HEK293 (cell line): ENCODE results near the gene ITIH2.

Experiments
- CTCF ChIA-PET: fragments of 350-600 bp; formaldehyde crosslinking; extraction: SDS; loops from one replicate; lab custom pipeline; 2021; ENCODE audit warnings: antibody characterized with exemption; lab: Yijun Ruan, JAX
- POLR2A ChIA-PET: fragments of 300-600 bp; formaldehyde crosslinking; extraction: SDS; loops from one replicate; lab custom pipeline; 2020; ENCODE audit warnings: antibody characterized with exemption, inconsistent platforms; lab: Yijun Ruan, JAX
- H3K27ac ChIP-seq: fragments of 200-500 bp; sonication (Bioruptor generic); 2 replicates; pipeline ENCODE4 v1.5.1; 2014; ENCODE audit warnings: low read depth, low read length, control low read depth, inconsistent platforms; ENCODE audit errors: extremely low read depth
- H3K36me3 ChIP-seq, 2 experiments: fragments of 200-500 bp in 1 of 2; sonication (Bioruptor generic) in 1 of 2; 1 replicate in 1 of 2; 2 replicates in 1 of 2; pipeline ENCODE4 v1.5.1; 2014 to 2017; ENCODE audit warnings: inconsistent platforms in 2 of 2, low read length in 2 of 2; ENCODE audit not compliant: control insufficient read depth in 2 of 2, insufficient read depth in 1 of 2
- H3K4me1 ChIP-seq: fragments of 200-500 bp; sonication (Bioruptor generic); 2 replicates; pipeline ENCODE4 v1.5.1; 2014; ENCODE audit warnings: mild to moderate bottlenecking, low read length, inconsistent platforms; ENCODE audit not compliant: control insufficient read depth, insufficient read depth
- H3K4me3 ChIP-seq: 2 replicates; pipeline ENCODE4 v1.5.1; 2011; ENCODE audit warnings: low read depth, mild to moderate bottlenecking, control low read depth, low read length, moderate library complexity
- H3K9me3 ChIP-seq: fragments of 200-500 bp; sonication (Bioruptor generic); 2 replicates; pipeline ENCODE4 v1.5.1; 2014; ENCODE audit warnings: low read depth, low read length, inconsistent platforms; ENCODE audit not compliant: control insufficient read depth, insufficient read depth
- KLF7 ChIP-seq: fragments of 450-650 bp; formaldehyde crosslinking; IDR thresholded peaks from 2 replicates; pipeline ENCODE4 v1.5.1; 2016; ENCODE audit warnings: missing biosample characterization, missing genetic modification characterization, borderline replicate concordance
- MEIS1 ChIP-seq: sonication (generic); formaldehyde crosslinking; IDR thresholded peaks from 2 replicates; pipeline ENCODE4 v1.8.1; 2022; ENCODE audit warnings: missing genetic modification reagents, mild to moderate bottlenecking, borderline replicate concordance
- SP3 ChIP-seq: fragments of 450-650 bp; formaldehyde crosslinking; IDR thresholded peaks from 2 replicates; pipeline ENCODE4 v1.5.1; 2016; ENCODE audit warnings: missing biosample characterization, missing genetic modification characterization
- TRIM28 ChIP-seq: IDR thresholded peaks from 2 replicates; pipeline ENCODE4 v1.6.1; 2011; ENCODE audit warnings: low read length, control low read depth, borderline replicate concordance
- ZBTB1 ChIP-seq: fragments of 450-650 bp; formaldehyde crosslinking; IDR thresholded peaks from 2 replicates; pipeline ENCODE4 v1.5.1; 2016; ENCODE audit warnings: missing biosample characterization, missing genetic modification characterization
- ZBTB10 ChIP-seq: fragments of 450-650 bp; formaldehyde crosslinking; IDR thresholded peaks from 2 replicates; pipeline ENCODE4 v1.5.1; 2016; ENCODE audit warnings: missing biosample characterization, missing genetic modification characterization
- ZIC2 ChIP-seq: fragments of 450-650 bp; formaldehyde crosslinking; IDR thresholded peaks from 2 replicates; pipeline ENCODE4 v1.5.1; 2016; ENCODE audit warnings: missing biosample characterization, missing genetic modification characterization
- ZNF10 ChIP-seq: fragments of 450-650 bp; formaldehyde crosslinking; IDR thresholded peaks from 2 replicates; pipeline ENCODE4 v1.5.1; 2017; ENCODE audit warnings: missing biosample characterization, missing genetic modification characterization
- ZNF138 ChIP-seq: fragments of 450-650 bp; formaldehyde crosslinking; IDR thresholded peaks from 2 replicates; pipeline ENCODE4 v1.5.1; 2016; ENCODE audit warnings: missing biosample characterization, missing genetic modification characterization, borderline replicate concordance
- ZNF140 ChIP-seq: fragments of 450-650 bp; formaldehyde crosslinking; IDR thresholded peaks from 2 replicates; pipeline ENCODE4 v1.5.1; 2016; ENCODE audit warnings: missing biosample characterization, missing genetic modification characterization
- ZNF146 ChIP-seq: fragments of 450-650 bp; formaldehyde crosslinking; IDR thresholded peaks from 2 replicates; pipeline ENCODE4 v1.5.1; 2016; ENCODE audit warnings: missing biosample characterization, missing genetic modification characterization
- ZNF155 ChIP-seq: fragments of 450-650 bp; formaldehyde crosslinking; IDR thresholded peaks from 2 replicates; pipeline ENCODE4 v1.5.1; 2016; ENCODE audit warnings: missing biosample characterization, missing genetic modification characterization
- ZNF202 ChIP-seq: fragments of 450-650 bp; formaldehyde crosslinking; IDR thresholded peaks from 2 replicates; pipeline ENCODE4 v1.5.1; 2016; ENCODE audit warnings: missing biosample characterization, missing genetic modification characterization, borderline replicate concordance
- ZNF214 ChIP-seq: fragments of 450-650 bp; formaldehyde crosslinking; IDR thresholded peaks from 2 replicates; pipeline ENCODE4 v1.5.1; 2017; ENCODE audit warnings: missing biosample characterization, mild to moderate bottlenecking, missing genetic modification characterization, borderline replicate concordance
- ZNF26 ChIP-seq: fragments of 450-650 bp; formaldehyde crosslinking; IDR thresholded peaks from 2 replicates; pipeline ENCODE4 v1.5.1; 2016; ENCODE audit warnings: missing biosample characterization, missing genetic modification characterization
- ZNF302 ChIP-seq: fragments of 450-650 bp; formaldehyde crosslinking; IDR thresholded peaks from 2 replicates; pipeline ENCODE4 v1.5.1; 2016; ENCODE audit warnings: missing biosample characterization, missing genetic modification characterization, low read depth
- ZNF311 ChIP-seq: fragments of 450-650 bp; formaldehyde crosslinking; IDR thresholded peaks from 2 replicates; pipeline ENCODE4 v1.5.1; 2017; ENCODE audit warnings: missing biosample characterization, missing genetic modification characterization, borderline replicate concordance
- ZNF394 ChIP-seq: fragments of 450-650 bp; formaldehyde crosslinking; IDR thresholded peaks from 2 replicates; pipeline ENCODE4 v1.5.1; 2016; ENCODE audit warnings: missing biosample characterization, missing genetic modification characterization, mild to moderate bottlenecking, moderate library complexity, borderline replicate concordance
- ZNF433 ChIP-seq: fragments of 450-650 bp; formaldehyde crosslinking; IDR thresholded peaks from 2 replicates; pipeline ENCODE4 v1.5.1; 2016; ENCODE audit warnings: missing biosample characterization, missing genetic modification characterization, low read depth
- ZNF510 ChIP-seq: fragments of 450-650 bp; formaldehyde crosslinking; IDR thresholded peaks from 2 replicates; pipeline ENCODE4 v1.5.1; 2018; ENCODE audit warnings: mild to moderate bottlenecking, missing genetic modification characterization, missing biosample characterization; ENCODE audit not compliant: insufficient replicate concordance
- ZNF521 ChIP-seq: fragments of 450-650 bp; formaldehyde crosslinking; IDR thresholded peaks from 2 replicates; pipeline ENCODE4 v1.5.1; 2017; ENCODE audit warnings: missing biosample characterization, mild to moderate bottlenecking, missing genetic modification characterization
- ZNF585B ChIP-seq: fragments of 450-650 bp; formaldehyde crosslinking; IDR thresholded peaks from 2 replicates; pipeline ENCODE4 v1.5.1; 2016; ENCODE audit warnings: missing biosample characterization, missing genetic modification characterization
- ZNF621 ChIP-seq: fragments of 450-650 bp; formaldehyde crosslinking; IDR thresholded peaks from 2 replicates; pipeline ENCODE4 v1.5.1; 2017; ENCODE audit warnings: missing biosample characterization, missing genetic modification characterization
- ZNF645 ChIP-seq: fragments of 450-650 bp; formaldehyde crosslinking; IDR thresholded peaks from 2 replicates; pipeline ENCODE4; 2016; ENCODE audit warnings: missing biosample characterization, missing genetic modification characterization
- ZNF670 ChIP-seq: fragments of 450-650 bp; formaldehyde crosslinking; IDR thresholded peaks from 2 replicates; pipeline ENCODE4 v1.5.1; 2016; ENCODE audit warnings: missing biosample characterization, missing genetic modification characterization, low read depth
- ZNF785 ChIP-seq: fragments of 450-650 bp; formaldehyde crosslinking; IDR thresholded peaks from 2 replicates; pipeline ENCODE4 v1.5.1; 2016; ENCODE audit warnings: missing biosample characterization, missing genetic modification characterization
- ZXDB ChIP-seq: fragments of 450-650 bp; formaldehyde crosslinking; IDR thresholded peaks from 2 replicates; pipeline ENCODE4 v1.5.1; 2016; ENCODE audit warnings: missing biosample characterization, missing genetic modification characterization

ITIH2 gene

GRCh38 chr10:7718685-7719084 is 15.6 kb downstream of the ITIH2 start:
- Histone ChIP-seq H3K4me3 (no peak overlapping the region), H3K27ac (no peak overlapping the region)
- CTCF ChIA-PET: no interaction called here
- no peak for TF ChIP-seq ZNF302 (tag by site-specific recombination)
- TF ChIP-seq ZNF585B (tag by site-specific recombination): no peak
- TF ChIP-seq KLF7 (tag by site-specific recombination): no peak
- no peak for TF ChIP-seq ZNF433
- TF ChIP-seq ZNF394 (tag by site-specific recombination): no peak
- no peak for TF ChIP-seq MEIS1
- TF ChIP-seq ZNF645: no peak
- TF ChIP-seq ZNF670 (tag by site-specific recombination): no peak
- TF ChIP-seq ZNF785 (tag by site-specific recombination): no peak
- no peak for TF ChIP-seq ZNF521 (tag by site-specific recombination)
- no peak for TF ChIP-seq ZNF214
- no peak for TF ChIP-seq TRIM28
- TF ChIP-seq ZNF621: no peak
- TF ChIP-seq ZNF311 (tag by site-specific recombination): no peak
- TF ChIP-seq ZIC2 (tag by site-specific recombination): no peak
- TF ChIP-seq, all 188 proteins: peak for 0
- Histone ChIP-seq H3K36me3 (no peaks in the 10 kb centered on the region), H3K9me3 (no peaks in the 10 kb centered on the region), H3K4me1 (no peaks in the 10 kb centered on the region)
- POLR2A ChIA-PET: no interaction called here

- H3K9me3 ChIP-seq: no peaks in the 10 kb centered on the region
- no peak overlapping the region for H3K4me3 ChIP-seq
- no peak overlapping the region for H3K27ac ChIP-seq
- no peaks in the 10 kb centered on the region for H3K4me1 ChIP-seq
- ChIA-PET POLR2A (no interaction called here), CTCF (no interaction called here)
- TF ChIP-seq ZNF26 (tag by site-specific recombination) (no peak), ZNF138 (tag by site-specific recombination) (no peak), ZNF202 (tag by site-specific recombination) (no peak), SP3 (tag by site-specific recombination) (no peak), ZNF510 (tag by site-specific recombination) (no peak), ZXDB (tag by site-specific recombination) (no peak), ZNF10 (tag by site-specific recombination) (no peak), ZNF155 (tag by site-specific recombination) (no peak), ZNF146 (no peak), MEIS1 (no peak), ZBTB1 (tag by site-specific recombination) (no peak), ZBTB10 (tag by site-specific recombination) (no peak), ZNF670 (tag by site-specific recombination) (no peak), ZNF140 (tag by site-specific recombination) (no peak)
- H3K36me3 ChIP-seq: no peaks in the 10 kb centered on the region
Observed at GRCh38 chr10:7720478-7720877, 17.4 kb downstream of the ITIH2 start.
